Neural cell (in vitro differentiated cells): ENCODE results near the gene S100A8. TPM values are rescaled to one million over a fixed set of nuclear protein-coding genes. Genes with fewer than 3 reads are reported as not detected.

Experiments used
- H2AFZ ChIP-seq: fragments of 200-600, 300-800 bp; sonication (generic), shearing (Covaris generic); 2 replicates; pipeline ENCODE4 v1.6.0; 2014; ENCODE audit warnings: low read depth, mild to moderate bottlenecking, antibody characterized with exemption, low read length, moderate library complexity
- H3F3A ChIP-seq: fragments of 200-600 bp; shearing (Covaris generic); 2 replicates; pipeline ENCODE4 v1.6.1; 2016; ENCODE audit warnings: mild to moderate bottlenecking, moderate library complexity, mixed read lengths, antibody characterized with exemption, low read length; ENCODE audit not compliant: insufficient read depth, poor library complexity, severe bottlenecking
- H3K27ac ChIP-seq: fragments of 200-600, 300-800 bp; sonication (generic), shearing (Covaris generic); 2 replicates; pipeline ENCODE4 v1.5.1; 2014; ENCODE audit warnings: mild to moderate bottlenecking, low read length, moderate library complexity
- H3K27me3 ChIP-seq: fragments of 300-800, 200-600 bp; sonication (generic), shearing (Covaris generic); 2 replicates; pipeline ENCODE4 v1.6.0; 2014; ENCODE audit warnings: mild to moderate bottlenecking, low read depth, low read length, moderate library complexity; ENCODE audit not compliant: insufficient read depth
- H3K36me3 ChIP-seq: fragments of 300-800, 200-600 bp; sonication (generic), shearing (Covaris generic); 2 replicates; pipeline ENCODE4 v1.5.1; 2014; ENCODE audit warnings: mild to moderate bottlenecking, antibody characterized with exemption, low read length, moderate library complexity; ENCODE audit not compliant: insufficient read depth
- H3K4me2 ChIP-seq: fragments of 300-800, 200-600 bp; sonication (generic), shearing (Covaris generic); 2 replicates; pipeline ENCODE4 v1.6.0; 2014; ENCODE audit warnings: mild to moderate bottlenecking, low read length
- H3K4me3 ChIP-seq: fragments of 300-800, 200-600 bp; sonication (generic), shearing (Covaris generic); 2 replicates; pipeline ENCODE4 v1.5.1; 2014; ENCODE audit warnings: mild to moderate bottlenecking, low read length, moderate library complexity
- H3K79me2 ChIP-seq: fragments of 200-600 bp; shearing (Covaris generic); replicated peaks from 2 replicates; pipeline ENCODE4 v1.6.0; 2014; ENCODE audit warnings: mild to moderate bottlenecking, low read length, moderate library complexity; ENCODE audit not compliant: insufficient read depth
- H3K9ac ChIP-seq: fragments of 300-800, 200-600 bp; sonication (generic), shearing (Covaris generic); 2 replicates; pipeline ENCODE4 v1.6.1; 2016; ENCODE audit warnings: mild to moderate bottlenecking, low read length, mixed read lengths
- H3K9me2 ChIP-seq: fragments of 200-600 bp; shearing (Covaris generic); 2 replicates; pipeline ENCODE4 v1.6.1; 2016; ENCODE audit warnings: mild to moderate bottlenecking, low read length, mixed read lengths; ENCODE audit not compliant: insufficient read depth
- H3K9me3 ChIP-seq: fragments of 200-600, 300-800 bp; sonication (generic), shearing (Covaris generic); 2 replicates; pipeline ENCODE4 v1.6.1; 2016; ENCODE audit warnings: mild to moderate bottlenecking, mixed run types, low read length, moderate library complexity, mixed read lengths
- H4K20me1 ChIP-seq: fragments of 200-600 bp; shearing (Covaris generic); 2 replicates; pipeline ENCODE4 v1.6.1; 2016; ENCODE audit warnings: mild to moderate bottlenecking, mixed run types; ENCODE audit not compliant: insufficient read depth
- EP300 ChIP-seq: fragments of 450-650 bp; conservative IDR thresholded peaks from 2 replicates; pipeline ENCODE4 v1.6.1; 2014; ENCODE audit warnings: antibody characterized with exemption, mild to moderate bottlenecking, moderate library complexity; ENCODE audit not compliant: poor library complexity, severe bottlenecking
- EZH2 ChIP-seq: fragments of 200-600, 300-800 bp; shearing (Covaris generic), sonication (generic); IDR thresholded peaks from 2 replicates; pipeline ENCODE4 v1.6.1; 2014; ENCODE audit warnings: antibody characterized with exemption, low read length, borderline replicate concordance, mild to moderate bottlenecking; ENCODE audit not compliant: insufficient read depth, poor library complexity, severe bottlenecking
- MXI1 ChIP-seq: fragments of 450-650 bp; conservative IDR thresholded peaks from 2 replicates; pipeline ENCODE4 v1.6.1; 2014; ENCODE audit warnings: antibody characterized with exemption, mild to moderate bottlenecking; ENCODE audit not compliant: poor library complexity, severe bottlenecking
- POLR2AphosphoS5 ChIP-seq: IDR thresholded peaks from 2 replicates; pipeline ENCODE4 v1.6.1; 2012
- RAD21 ChIP-seq: fragments of 450-650 bp; conservative IDR thresholded peaks from 2 replicates; pipeline ENCODE4 v1.6.1; 2014; ENCODE audit warnings: antibody characterized with exemption, mild to moderate bottlenecking, moderate library complexity
- REST ChIP-seq: IDR thresholded peaks from 2 replicates; pipeline ENCODE4 v1.6.1; 2012; ENCODE audit warnings: borderline replicate concordance
- SMC3 ChIP-seq: fragments of 450-650 bp; conservative IDR thresholded peaks from 2 replicates; pipeline ENCODE4 v1.6.1; 2014; ENCODE audit warnings: antibody characterized with exemption, mild to moderate bottlenecking, moderate library complexity; ENCODE audit not compliant: poor library complexity
- TAF1 ChIP-seq: IDR thresholded peaks from 2 replicates; pipeline ENCODE4 v1.6.1; 2012; ENCODE audit warnings: low read depth
- polyA plus RNA-seq: library from polyadenylated mRNA; depleted of rRNA; stranded (reverse); fragments of >200 nt; gene quantifications from 2 replicates; pipeline ENCODE4 v1.2.3, GENCODE V29; 2014
- TF ChIP-seq, protein P1 (sequence below): fragments of 450-650 bp; IDR thresholded peaks from 2 replicates; pipeline ENCODE4 v1.5.1; 2014; ENCODE audit warnings: antibody characterized with exemption, mild to moderate bottlenecking, moderate library complexity; ENCODE audit not compliant: poor library complexity, severe bottlenecking

Gene S100A8
- polyA plus RNA-seq, 1 donor from 2014 or later: not detected

GRCh38 chr1:153364766-153365666, 25.9 kb downstream of the S100A8 start:
- no peaks in the 10 kb centered on the region for H3K27me3 ChIP-seq

DNA sequence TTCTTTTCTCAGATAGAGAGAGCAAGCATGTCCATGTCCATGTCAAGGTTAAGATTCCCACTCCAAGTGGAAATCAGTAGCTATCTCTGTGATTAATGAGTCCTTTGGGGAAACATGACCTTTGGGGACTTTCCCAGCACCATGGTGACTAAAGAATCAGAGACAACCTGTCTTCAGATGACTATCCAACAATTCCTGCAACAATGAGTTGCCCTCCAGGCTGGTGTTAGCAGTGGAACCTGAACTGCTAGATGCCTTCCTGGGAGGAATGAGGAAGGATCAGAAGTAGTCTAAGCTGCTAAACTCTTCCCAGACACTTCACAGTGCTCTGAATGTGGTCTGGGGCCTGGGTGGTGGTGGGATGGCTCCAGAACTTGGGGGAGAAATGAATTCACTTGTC, 26.7 kb downstream of the S100A8 start:
- no peaks in the 10 kb centered on the region for H3F3A ChIP-seq
- no peak overlapping the region for H3K27ac ChIP-seq
- no peaks in the 10 kb centered on the region for H3K9me3 ChIP-seq
- no peaks in the 10 kb centered on the region for H3K9me2 ChIP-seq
- H3K79me2 ChIP-seq: no peaks in the 10 kb centered on the region
- H4K20me1 ChIP-seq: no peaks in the 10 kb centered on the region
- no peak overlapping the region for H3K9ac ChIP-seq
- no peaks in the 10 kb centered on the region for H3K27me3 ChIP-seq
- no peaks in the 10 kb centered on the region for H3K36me3 ChIP-seq
- no peak overlapping the region for H3K4me2 ChIP-seq
- H3K4me3 ChIP-seq: no peak overlapping the region
- no peak overlapping the region for H2AFZ ChIP-seq
- TF ChIP-seq SMC3 (no peak), EP300 (no peak), POLR2AphosphoS5 (no peak), EZH2 (no peak), TAF1 (no peak), MXI1 (no peak), RAD21 (no peak), REST (no peak)

More at GRCh38 chr1:153364766-153365666, 25.9 kb downstream of the S100A8 start:
- Histone ChIP-seq H3K4me3 (no peak overlapping the region), H3K79me2 (no peaks in the 10 kb centered on the region), H3F3A (no peaks in the 10 kb centered on the region), H3K9me2 (no peaks in the 10 kb centered on the region), H3K9me3 (no peaks in the 10 kb centered on the region), H4K20me1 (no peaks in the 10 kb centered on the region), H3K4me2 (no peak overlapping the region), H3K27ac (no peak overlapping the region), H3K36me3 (no peaks in the 10 kb centered on the region), H2AFZ (no peak overlapping the region), H3K9ac (no peak overlapping the region)
- no peak for TF ChIP-seq POLR2AphosphoS5
- TF ChIP-seq REST: no peak
- no peak for TF ChIP-seq EP300
- TF ChIP-seq RAD21: no peak
- no peak for TF ChIP-seq MXI1
- TF ChIP-seq EZH2: no peak
- TF ChIP-seq, protein P1, sequence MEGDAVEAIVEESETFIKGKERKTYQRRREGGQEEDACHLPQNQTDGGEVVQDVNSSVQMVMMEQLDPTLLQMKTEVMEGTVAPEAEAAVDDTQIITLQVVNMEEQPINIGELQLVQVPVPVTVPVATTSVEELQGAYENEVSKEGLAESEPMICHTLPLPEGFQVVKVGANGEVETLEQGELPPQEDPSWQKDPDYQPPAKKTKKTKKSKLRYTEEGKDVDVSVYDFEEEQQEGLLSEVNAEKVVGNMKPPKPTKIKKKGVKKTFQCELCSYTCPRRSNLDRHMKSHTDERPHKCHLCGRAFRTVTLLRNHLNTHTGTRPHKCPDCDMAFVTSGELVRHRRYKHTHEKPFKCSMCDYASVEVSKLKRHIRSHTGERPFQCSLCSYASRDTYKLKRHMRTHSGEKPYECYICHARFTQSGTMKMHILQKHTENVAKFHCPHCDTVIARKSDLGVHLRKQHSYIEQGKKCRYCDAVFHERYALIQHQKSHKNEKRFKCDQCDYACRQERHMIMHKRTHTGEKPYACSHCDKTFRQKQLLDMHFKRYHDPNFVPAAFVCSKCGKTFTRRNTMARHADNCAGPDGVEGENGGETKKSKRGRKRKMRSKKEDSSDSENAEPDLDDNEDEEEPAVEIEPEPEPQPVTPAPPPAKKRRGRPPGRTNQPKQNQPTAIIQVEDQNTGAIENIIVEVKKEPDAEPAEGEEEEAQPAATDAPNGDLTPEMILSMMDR: no peak
- no peak for TF ChIP-seq TAF1
- no peak for TF ChIP-seq SMC3
